SIG-M5 treated with dmso at 0.1 percent for 504 hours (cell line): ENCODE measurements around the gene PLK3.
"Not testable (repeated sequence)": the region's sequence is repeated elsewhere in the genome, so short reads cannot be mapped to it uniquely, and the experiment has no call there.

Experiments used
- DNase-seq: peaks from one replicate; lab custom pipeline; 2025; ENCODE audit not compliant: unreplicated experiment; lab: John Stamatoyannopoulos, UW

PLK3 gene

GRCh38 chr1:44799770-44800584, at the start of gene PLK3:
Gene PLK3 (plus strand): TSS chr1:44800377. CDS start chr1:44800464, 87 bp downstream.
- DNase-seq, result peak; percentile 95

GRCh38 chr1:44757420-44757819, 42.8 kb upstream of the PLK3 start:
- no peak for DNase-seq

GRCh38 chr1:44759077-44759476, 41.1 kb upstream of the PLK3 start:
- no peak for DNase-seq

GRCh38 chr1:44760876-44761275, 39.3 kb upstream of the PLK3 start:
- no peak for DNase-seq

- not testable (repeated sequence) for DNase-seq
These were observed 33.8 kb upstream of the PLK3 start for GRCh38 chr1:44766421-44766820.

GRCh38 chr1:44775078-44775929, 24.9 kb upstream of the PLK3 start, which contains the start of gene RPS8:
Gene RPS8 (plus strand): TSS chr1:44775540. CDS start chr1:44775597, 57 bp downstream.
- peak; percentile 91 for DNase-seq

GRCh38 chr1:44775930-44776729, 24.0 kb upstream of the PLK3 start:
- DNase-seq, result peak; percentile 26

GRCh38 chr1:44776730-44777068, 23.5 kb upstream of the PLK3 start:
- DNase-seq, result no peak

- no peak for DNase-seq
These were observed 22.6 kb upstream of the PLK3 start for GRCh38 chr1:44777547-44777946.

GRCh38 chr1:44777969-44778635, 22.1 kb upstream of the PLK3 start:
- DNase-seq, result peak; percentile 57

GRCh38 chr1:44778705-44779576, 21.2 kb upstream of the PLK3 start:
- DNase-seq, result no peak

- DNase-seq, result no peak
These were observed 19.5 kb upstream of the PLK3 start for GRCh38 chr1:44780583-44781121.

- DNase-seq, result no peak
These were observed 16.5 kb upstream of the PLK3 start for GRCh38 chr1:44783697-44784093.

- no peak for DNase-seq
These were observed 15.8 kb upstream of the PLK3 start for GRCh38 chr1:44784094-44785028.

GRCh38 chr1:44785029-44785380, 15.2 kb upstream of the PLK3 start:
- DNase-seq, result no peak

- no peak for DNase-seq
These were observed 14.6 kb upstream of the PLK3 start for GRCh38 chr1:44785501-44786137.

- peak; percentile 43 for DNase-seq
These were observed 13.9 kb upstream of the PLK3 start for GRCh38 chr1:44786138-44786840.
